Stimulated activated effector memory CD8-positive, alpha-beta T cell treated with anti-CD3 and anti-CD28 coated beads, Interleukin-12 subunit alpha, Interleukin-12 subunit beta, amount 100 ng/mL, for 72 hours (primary cell): ENCODE data around the gene MID1.

Experiments
- ATAC-seq: fragments of 150-1000 bp; cut with Tn5 transposase; 2 replicates; pipeline ENCODE4 v1.10.0; 2021
- DNase-seq, 2 donors: peaks; one replicate each; pipeline ENCODE4 v3.0.0; 2021 to 2022; ENCODE audit warnings: low spot score in 2 of 2
- H3K27ac Mint-ChIP-seq: one replicate; pipeline ENCODE4 v1.8.0; 2022; ENCODE audit warnings: mild to moderate bottlenecking, mixed read lengths
- H3K36me3 Mint-ChIP-seq: one replicate; pipeline ENCODE4 v1.8.0; 2022; ENCODE audit warnings: mild to moderate bottlenecking, mixed read lengths
- H3K4me1 Mint-ChIP-seq: one replicate; pipeline ENCODE4 v1.8.0; 2022; ENCODE audit warnings: mixed read lengths
- H3K4me3 Mint-ChIP-seq: one replicate; pipeline ENCODE4 v1.8.0; 2022; ENCODE audit warnings: mild to moderate bottlenecking, mixed read lengths
- H3K9me3 Mint-ChIP-seq: one replicate; pipeline ENCODE4 v1.8.0; 2022; ENCODE audit warnings: mixed read lengths

MID1 gene

DNA sequence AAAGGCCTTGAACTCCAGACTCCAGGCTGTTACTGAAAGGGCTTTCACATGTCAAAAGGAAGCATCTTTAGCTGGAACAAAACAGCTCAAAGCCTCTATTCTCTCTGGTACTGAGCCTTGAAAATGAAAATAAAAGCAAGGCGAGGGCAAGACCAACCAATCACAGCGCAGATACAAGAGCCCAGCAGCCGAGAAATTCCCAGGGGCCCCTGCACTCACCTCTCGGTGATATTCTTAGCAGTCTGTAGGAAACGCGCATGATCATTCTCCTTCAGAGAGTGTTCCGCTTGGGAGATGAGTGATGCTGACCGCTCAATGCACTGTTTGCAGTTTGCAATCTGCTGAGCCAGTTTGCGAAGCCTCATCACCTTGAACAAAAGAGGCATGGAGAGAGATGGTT, 138.1 kb downstream of the MID1 start:
- ATAC-seq (no peak), DNase-seq (no peak)
- no peaks in the 10 kb centered on the region for H3K4me1 Mint-ChIP-seq
- H3K4me3 Mint-ChIP-seq, result no peak overlapping the region
- H3K27ac Mint-ChIP-seq, result no peak overlapping the region
- no peaks in the 10 kb centered on the region for H3K36me3 Mint-ChIP-seq
- H3K9me3 Mint-ChIP-seq, result peaks cover 6% of the 10 kb centered on the region

- H3K4me1 Mint-ChIP-seq, result no peaks in the 10 kb centered on the region
- H3K9me3 Mint-ChIP-seq, result peaks cover 6% of the 10 kb centered on the region
- ATAC-seq, result no peak
- no peak overlapping the region for H3K4me3 Mint-ChIP-seq
- H3K36me3 Mint-ChIP-seq, result no peaks in the 10 kb centered on the region
- H3K27ac Mint-ChIP-seq, result no peak overlapping the region
- no peak for DNase-seq
Measured at GRCh38 chrX:10480861-10481260, 139.5 kb downstream of the MID1 start.

- Mint-ChIP-seq H3K4me3 (no peak overlapping the region), H3K27ac (no peak overlapping the region), H3K36me3 (no peaks in the 10 kb centered on the region), H3K4me1 (no peaks in the 10 kb centered on the region), H3K9me3 (peaks cover 6% of the 10 kb centered on the region)
- ATAC-seq, result no peak
- DNase-seq, result no peak
Measured at GRCh38 chrX:10479508-10479907, 140.9 kb downstream of the MID1 start.

- no peak overlapping the region for H3K4me3 Mint-ChIP-seq
- no peak for DNase-seq
- H3K9me3 Mint-ChIP-seq, result peaks cover 6% of the 10 kb centered on the region
- no peak overlapping the region for H3K27ac Mint-ChIP-seq
- no peak for ATAC-seq
- no peaks in the 10 kb centered on the region for H3K36me3 Mint-ChIP-seq
- H3K4me1 Mint-ChIP-seq, result no peaks in the 10 kb centered on the region
Measured at GRCh38 chrX:10477525-10477924, 142.9 kb downstream of the MID1 start.

DNA sequence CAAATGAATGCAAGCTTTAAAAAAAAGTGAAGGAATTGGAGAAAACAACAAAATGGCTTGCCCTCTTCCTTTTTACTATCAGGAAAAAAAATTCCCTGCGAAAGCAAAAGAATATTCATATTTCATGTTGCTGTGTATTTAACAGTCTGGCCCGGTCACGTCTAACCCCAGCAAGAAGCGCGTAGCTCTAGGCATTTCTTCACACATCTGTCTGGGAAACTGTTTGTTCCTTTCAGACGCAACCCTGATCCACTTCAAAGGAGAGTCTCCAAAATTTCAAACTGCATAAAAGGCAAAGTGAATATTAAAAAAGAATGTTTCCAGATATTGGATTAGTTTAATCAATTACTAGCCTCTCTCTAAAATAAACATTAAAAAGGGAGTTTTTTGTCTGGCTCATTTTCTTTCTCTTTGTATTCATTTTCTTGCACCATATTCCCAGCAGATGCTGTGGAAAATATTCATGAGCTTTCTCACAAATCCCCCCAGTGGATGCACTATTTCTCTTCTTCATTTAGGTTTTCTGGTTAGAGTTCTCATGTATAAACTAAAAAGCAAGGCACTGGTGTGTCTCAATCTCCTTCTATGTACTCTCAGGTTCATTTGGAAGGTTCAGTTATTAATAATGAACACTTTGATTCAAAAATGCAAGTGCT, 145.3 kb downstream of the MID1 start:
- no peaks in the 10 kb centered on the region for H3K36me3 Mint-ChIP-seq
- peaks cover 3% of the 10 kb centered on the region for H3K9me3 Mint-ChIP-seq
- H3K27ac Mint-ChIP-seq, result no peak overlapping the region
- H3K4me3 Mint-ChIP-seq, result no peak overlapping the region
- no peak for ATAC-seq
- no peak for DNase-seq
- no peaks in the 10 kb centered on the region for H3K4me1 Mint-ChIP-seq

DNA sequence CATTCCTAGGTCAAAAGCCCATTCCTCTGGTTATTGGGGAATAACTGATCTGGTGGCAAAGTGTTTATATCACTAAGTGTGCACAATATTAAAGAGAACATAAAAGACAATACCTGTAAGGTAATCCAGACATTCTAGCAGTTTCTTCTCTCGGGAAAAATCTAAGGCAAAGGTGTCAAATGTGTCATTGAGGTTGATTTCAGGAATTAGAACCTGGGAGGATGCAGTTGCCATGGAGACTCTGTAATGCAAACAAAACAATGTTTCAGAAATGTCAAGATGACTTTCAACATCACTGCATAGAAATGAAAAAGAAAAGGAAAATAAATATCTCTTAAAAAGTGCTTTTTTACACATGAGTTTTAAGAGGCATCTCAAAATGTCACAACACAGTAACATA, 145.9 kb downstream of the MID1 start:
- peaks cover 2% of the 10 kb centered on the region for H3K9me3 Mint-ChIP-seq
- H3K4me3 Mint-ChIP-seq, result no peak overlapping the region
- no peak overlapping the region for H3K27ac Mint-ChIP-seq
- no peaks in the 10 kb centered on the region for H3K4me1 Mint-ChIP-seq
- no peak for ATAC-seq
- DNase-seq, result no peak
- H3K36me3 Mint-ChIP-seq, result no peaks in the 10 kb centered on the region

GRCh38 chrX:10471418-10471817, 149.0 kb downstream of the MID1 start:
- DNase-seq (no peak), ATAC-seq (no peak)
- Mint-ChIP-seq H3K4me1 (no peaks in the 10 kb centered on the region), H3K4me3 (no peak overlapping the region), H3K36me3 (no peaks in the 10 kb centered on the region), H3K27ac (no peak overlapping the region), H3K9me3 (no peaks in the 10 kb centered on the region)

DNA sequence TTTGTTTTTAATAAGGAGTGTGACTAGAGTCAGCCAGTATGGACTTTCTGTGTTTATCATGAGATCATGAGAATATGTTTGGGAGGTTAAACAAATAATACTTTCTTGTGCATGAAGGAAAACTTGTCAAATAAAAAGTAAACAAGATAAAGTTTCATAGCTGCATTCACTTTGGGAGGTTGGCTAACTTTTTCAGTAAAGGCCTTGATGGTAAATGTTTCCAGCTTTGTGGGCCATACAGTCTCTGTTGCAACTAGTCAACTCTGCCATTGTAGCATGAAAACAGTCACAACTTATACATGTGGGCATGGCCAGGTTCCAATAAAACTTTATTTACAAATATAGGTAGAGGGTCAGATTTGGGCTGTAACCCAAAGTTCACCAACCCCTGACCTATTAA, 150.4 kb downstream of the MID1 start:
- Mint-ChIP-seq H3K36me3 (no peaks in the 10 kb centered on the region), H3K4me1 (no peaks in the 10 kb centered on the region), H3K4me3 (no peak overlapping the region), H3K9me3 (no peaks in the 10 kb centered on the region), H3K27ac (no peak overlapping the region)
- ATAC-seq (no peak), DNase-seq (no peak)

DNA sequence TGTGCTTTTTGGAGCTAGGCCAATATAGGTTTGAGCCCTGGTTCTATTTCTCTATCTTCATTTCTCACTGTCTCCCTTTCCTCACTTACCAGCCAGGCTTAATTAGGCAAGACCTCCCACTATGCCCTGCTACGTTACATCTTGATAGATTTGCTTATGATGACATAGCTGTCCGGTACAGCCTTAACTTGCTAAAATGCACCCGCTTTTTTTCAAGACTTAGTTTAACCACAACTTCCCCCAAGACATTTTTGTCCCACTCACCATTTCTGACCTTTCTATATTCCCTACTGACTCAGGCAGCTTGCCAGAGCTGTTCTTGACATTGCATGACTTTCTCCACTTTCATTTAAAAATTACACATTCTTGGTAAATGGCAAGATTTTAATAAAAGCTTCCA, 152.6 kb downstream of the MID1 start:
- DNase-seq (no peak), ATAC-seq (no peak)
- Mint-ChIP-seq H3K36me3 (no peaks in the 10 kb centered on the region), H3K4me3 (no peak overlapping the region), H3K4me1 (no peaks in the 10 kb centered on the region), H3K27ac (no peak overlapping the region), H3K9me3 (no peaks in the 10 kb centered on the region)

- ATAC-seq (no peak), DNase-seq (no peak)
- no peaks in the 10 kb centered on the region for H3K4me1 Mint-ChIP-seq
- no peaks in the 10 kb centered on the region for H3K9me3 Mint-ChIP-seq
- no peaks in the 10 kb centered on the region for H3K36me3 Mint-ChIP-seq
- H3K4me3 Mint-ChIP-seq, result no peak overlapping the region
- H3K27ac Mint-ChIP-seq, result no peak overlapping the region
Measured at GRCh38 chrX:10465254-10465653, 155.1 kb downstream of the MID1 start.

DNA sequence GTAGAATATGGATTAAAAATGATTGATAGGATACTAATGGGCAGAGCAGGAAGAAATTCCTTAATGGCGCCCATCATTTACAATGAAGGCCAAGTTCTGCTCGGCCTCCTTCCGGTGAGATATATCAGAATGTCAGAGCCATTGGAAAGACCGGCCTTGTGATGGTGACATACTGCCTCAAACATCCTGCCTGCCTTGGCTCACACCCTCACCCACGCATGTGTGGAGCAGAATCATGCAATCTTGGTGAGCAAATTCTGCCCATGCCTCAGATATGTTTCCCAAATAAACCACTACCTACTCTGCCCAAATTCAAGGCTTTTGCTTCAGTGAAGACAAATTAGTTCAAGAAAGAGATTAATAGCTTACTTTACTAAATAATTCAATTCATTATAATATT, 163.3 kb downstream of the MID1 start:
- no peak for DNase-seq
- ATAC-seq, result no peak
- Mint-ChIP-seq H3K9me3 (no peaks in the 10 kb centered on the region), H3K27ac (no peak overlapping the region), H3K4me1 (no peaks in the 10 kb centered on the region), H3K4me3 (no peak overlapping the region), H3K36me3 (no peaks in the 10 kb centered on the region)

GRCh38 chrX:10453945-10454344, 166.4 kb downstream of the MID1 start:
- H3K9me3 Mint-ChIP-seq, result no peaks in the 10 kb centered on the region
- H3K36me3 Mint-ChIP-seq, result no peaks in the 10 kb centered on the region
- ATAC-seq (no peak), DNase-seq (no peak)
- H3K4me1 Mint-ChIP-seq, result no peaks in the 10 kb centered on the region
- H3K27ac Mint-ChIP-seq, result no peak overlapping the region
- H3K4me3 Mint-ChIP-seq, result no peak overlapping the region

- H3K4me3 Mint-ChIP-seq, result no peak overlapping the region
- no peak overlapping the region for H3K27ac Mint-ChIP-seq
- H3K4me1 Mint-ChIP-seq, result no peaks in the 10 kb centered on the region
- DNase-seq, result no peak
- no peaks in the 10 kb centered on the region for H3K36me3 Mint-ChIP-seq
- ATAC-seq, result no peak
- H3K9me3 Mint-ChIP-seq, result no peaks in the 10 kb centered on the region
Measured at GRCh38 chrX:10450959-10451355, 169.4 kb downstream of the MID1 start.

DNA sequence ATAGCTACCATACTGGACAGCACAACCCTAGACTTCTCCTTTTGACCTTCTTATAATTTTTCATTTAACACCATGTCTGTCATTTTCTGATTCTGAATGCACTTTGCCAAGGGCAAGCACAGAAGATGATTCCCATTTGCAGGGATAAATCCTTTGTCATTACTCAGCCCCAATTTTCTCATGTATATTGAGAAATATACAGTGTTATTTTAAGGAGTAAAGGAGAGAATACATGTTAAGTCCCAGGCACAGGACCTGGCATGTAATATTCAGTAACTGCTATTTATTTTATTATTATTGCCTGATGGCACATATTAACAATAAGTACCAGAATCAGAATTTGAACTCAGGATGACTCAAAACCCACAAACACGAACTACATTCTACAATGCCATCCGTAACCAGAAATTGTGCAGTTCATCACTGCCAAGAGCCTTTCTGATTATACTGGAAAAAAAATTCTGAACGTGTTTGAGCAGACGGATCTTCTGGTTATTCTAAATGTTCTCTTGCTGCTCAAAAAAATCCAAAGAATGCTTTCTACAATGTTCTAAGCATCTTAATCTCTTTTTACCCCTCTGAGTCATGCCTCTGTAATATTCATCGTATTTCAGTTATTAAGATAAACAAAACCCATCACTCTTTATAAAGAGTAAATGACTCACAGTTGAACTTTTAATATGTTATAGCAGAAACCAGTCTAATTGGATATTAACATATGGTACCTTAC, 170.0 kb downstream of the MID1 start:
- Mint-ChIP-seq H3K4me1 (no peaks in the 10 kb centered on the region), H3K4me3 (no peak overlapping the region), H3K27ac (no peak overlapping the region), H3K36me3 (no peaks in the 10 kb centered on the region), H3K9me3 (no peaks in the 10 kb centered on the region)
- ATAC-seq (no peak), DNase-seq (no peak)

DNA sequence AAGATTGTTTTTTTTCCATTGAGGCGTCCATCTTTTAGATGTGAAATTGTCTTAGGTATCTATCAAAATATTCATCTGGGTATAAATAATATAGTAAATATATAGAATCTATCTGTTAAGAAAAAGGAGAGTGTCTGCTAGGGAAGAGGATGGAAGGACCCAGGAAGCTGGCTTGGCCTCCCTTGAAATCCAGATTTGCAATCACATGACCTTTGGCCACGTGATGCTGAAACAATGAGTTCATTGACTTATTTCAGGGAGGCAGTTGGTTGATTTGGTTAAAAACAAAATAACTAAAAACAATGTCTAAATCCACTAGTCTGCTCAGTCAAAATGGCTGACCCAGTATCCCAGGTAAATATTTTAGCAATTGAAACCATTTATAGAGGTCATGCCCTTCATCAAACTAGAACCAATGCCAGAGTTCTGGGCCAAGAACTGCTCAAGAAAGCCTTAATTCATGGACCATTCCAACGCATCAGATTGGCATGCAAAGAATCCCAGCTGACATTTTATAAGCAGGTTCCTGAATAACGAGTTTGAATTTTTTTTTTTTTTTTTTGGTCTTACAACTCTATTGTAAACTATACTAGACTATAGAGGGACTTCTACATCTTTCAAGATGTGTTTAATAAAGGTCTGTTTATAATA, 172.7 kb downstream of the MID1 start:
- no peak for ATAC-seq

DNA sequence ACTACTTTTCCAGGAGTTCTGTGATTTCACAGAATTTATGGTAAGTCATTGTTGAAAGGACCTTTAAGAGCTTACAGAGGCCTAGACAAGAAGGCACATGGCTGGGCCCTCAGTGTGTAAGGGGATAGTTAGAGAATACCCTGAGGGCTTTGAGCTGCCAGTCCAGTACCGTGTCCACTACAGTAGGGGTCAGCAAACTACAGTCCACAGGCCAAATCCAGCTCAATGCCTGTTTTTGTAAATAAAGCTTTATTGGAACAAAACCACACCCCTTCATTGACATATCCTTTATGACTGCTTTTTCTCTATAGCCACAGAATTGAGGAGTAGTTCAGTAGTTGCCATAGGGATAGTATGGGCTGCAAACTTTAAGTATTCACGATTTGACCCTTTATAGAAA, 176.2 kb downstream of the MID1 start:
- peaks cover 12% of the 10 kb centered on the region for H3K9me3 Mint-ChIP-seq
- DNase-seq (no peak), ATAC-seq (no peak)
- H3K4me3 Mint-ChIP-seq, result no peak overlapping the region
- H3K36me3 Mint-ChIP-seq, result no peaks in the 10 kb centered on the region
- H3K4me1 Mint-ChIP-seq, result no peaks in the 10 kb centered on the region
- H3K27ac Mint-ChIP-seq, result no peak overlapping the region

More for the DNA sequence above, 172.7 kb downstream of the MID1 start:
- H3K4me1 Mint-ChIP-seq, result no peaks in the 10 kb centered on the region
- no peaks in the 10 kb centered on the region for H3K36me3 Mint-ChIP-seq
- peaks cover 2% of the 10 kb centered on the region for H3K9me3 Mint-ChIP-seq
- no peak for DNase-seq
- no peak overlapping the region for H3K4me3 Mint-ChIP-seq
- no peak overlapping the region for H3K27ac Mint-ChIP-seq
